Fibroblast of mammary gland (primary cell): ENCODE measurements around the gene F9.

Experiments
- DNase-seq: peaks from one replicate; pipeline ENCODE4 v3.0.0-alpha.2; 2010; ENCODE audit warnings: low read depth
- H3K4me3 ChIP-seq: 2 replicates; pipeline ENCODE4 v1.5.1; 2011; ENCODE audit warnings: low read depth, mild to moderate bottlenecking, low read length, moderate library complexity; ENCODE audit not compliant: control insufficient read depth
- CTCF ChIP-seq: conservative IDR thresholded peaks from 2 replicates; pipeline ENCODE4 v1.5.1; 2011; ENCODE audit warnings: low read depth, low read length, inconsistent platforms; ENCODE audit not compliant: control insufficient read depth, insufficient read depth

Gene F9

DNA sequence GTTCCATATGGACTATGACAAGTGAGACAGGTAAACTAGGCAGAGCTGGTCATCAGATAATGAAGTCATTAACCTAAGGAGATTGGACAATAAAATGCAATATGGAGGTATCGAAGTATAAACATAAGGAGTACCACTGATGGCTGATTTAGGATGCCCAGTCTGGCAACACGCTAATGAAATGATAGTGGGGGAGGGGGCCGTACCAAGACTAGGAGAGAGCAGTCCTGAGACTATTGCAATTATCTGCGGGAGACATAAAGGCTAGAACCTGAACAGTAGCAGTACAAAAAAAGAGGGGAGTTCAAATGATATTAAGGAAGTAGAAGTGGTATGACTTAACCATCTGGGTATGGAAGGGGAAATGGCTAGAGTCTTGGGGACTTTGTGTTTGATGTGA lies 2.3 kb downstream of the F9 start:
- no peak overlapping the region for H3K4me3 ChIP-seq
- no peak for TF ChIP-seq CTCF
- no peak for DNase-seq

DNA sequence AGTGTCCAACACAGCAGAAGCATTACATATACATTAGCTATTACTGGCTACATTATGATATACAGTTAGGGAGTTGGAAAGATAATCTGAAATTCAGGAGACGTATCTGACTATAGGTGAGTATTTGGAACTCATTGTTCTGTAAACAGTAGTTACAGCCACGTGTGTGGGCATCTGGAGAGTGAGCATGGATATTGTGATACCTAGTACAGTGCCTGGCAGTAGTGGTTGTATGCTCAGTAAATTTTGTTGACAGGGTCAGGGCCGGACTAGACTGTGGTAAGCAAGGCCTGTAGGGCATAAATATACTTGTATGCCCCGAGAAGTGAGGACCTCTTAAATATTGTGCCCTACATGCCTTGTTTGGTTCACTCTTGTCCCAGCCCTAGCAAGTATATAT lies 2.9 kb downstream of the F9 start:
- TF ChIP-seq CTCF, result no peak
- DNase-seq, result no peak
- H3K4me3 ChIP-seq, result no peak overlapping the region

GRCh38 chrX:139538907-139539790 lies 8.6 kb downstream of the F9 start:
- no peak for DNase-seq
- no peak overlapping the region for H3K4me3 ChIP-seq
- TF ChIP-seq CTCF, result no peak

DNA sequence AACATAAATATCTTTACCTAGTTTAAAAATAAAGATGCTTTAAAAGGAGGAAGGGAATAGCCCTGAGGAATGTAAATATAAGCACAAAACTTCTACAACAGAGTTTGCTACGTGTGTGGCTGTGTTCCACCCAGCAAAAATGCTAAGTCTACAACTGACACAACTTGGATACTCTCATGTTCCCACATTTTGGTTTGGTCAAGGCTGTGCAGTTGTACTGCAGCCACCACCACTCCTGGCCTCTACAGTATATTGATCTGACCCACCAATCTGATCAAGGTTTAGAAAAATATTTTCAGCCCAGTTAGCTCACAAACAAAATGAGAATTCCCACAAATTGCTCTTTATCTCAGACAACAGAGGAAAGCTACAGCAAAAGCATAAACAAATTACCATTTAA lies 12.1 kb downstream of the F9 start:
- TF ChIP-seq CTCF, result no peak
- no peak for DNase-seq
- H3K4me3 ChIP-seq, result no peak overlapping the region

- DNase-seq, result no peak
- H3K4me3 ChIP-seq, result no peak overlapping the region
- TF ChIP-seq CTCF, result no peak
Observed at GRCh38 chrX:139543920-139544319, 13.4 kb downstream of the F9 start.

DNA sequence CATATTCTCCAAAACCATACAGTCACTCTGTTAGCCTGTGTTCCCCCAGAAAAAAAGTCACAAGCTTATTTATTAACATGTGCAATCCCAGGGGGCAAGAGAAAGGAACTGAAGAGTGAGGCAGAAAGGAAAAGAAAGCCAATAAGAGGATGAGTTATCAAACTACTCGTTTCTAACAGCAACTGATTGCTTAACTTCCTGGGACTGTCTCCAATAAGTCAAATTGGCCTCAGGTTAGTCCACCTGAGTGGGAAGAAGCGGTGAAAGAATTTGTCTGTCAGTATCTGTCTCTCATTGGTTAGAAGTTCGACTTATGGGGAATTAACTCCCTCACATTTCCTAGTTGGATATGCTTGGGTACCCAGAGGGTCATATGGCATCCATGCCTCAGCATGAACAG lies 14.1 kb downstream of the F9 start:
- no peak for TF ChIP-seq CTCF
- DNase-seq, result no peak
- H3K4me3 ChIP-seq, result no peak overlapping the region
